HCT116 (cell line): ENCODE measurements around the gene DNAJB9. TPM values are rescaled to one million over a fixed set of nuclear protein-coding genes. Genes with fewer than 3 reads are reported as not detected.

Experiments used
- ATAC-seq: fragments of 200-7000 bp; cut with Tn5 transposase; 2 replicates; pipeline ENCODE4 v1.9.1; 2020; ENCODE audit warnings: mild to moderate bottlenecking, moderate library complexity
- BruUV-seq: library from RNA; stranded (reverse); fragments of 400-500 nt; replicated peaks from 2 replicates; lab custom pipeline; 2021; lab: Mats Ljungman, UMichigan
- CTCF ChIA-PET: fragments of 300-600 bp; sonication (Branson Sonifier 250); formaldehyde crosslinking; loops from one replicate; lab custom pipeline; 2021; ENCODE audit warnings: antibody characterized with exemption; lab: Charles Lee
- POLR2A ChIA-PET: fragments of 300-600, 350-600 bp; sonication (Branson Sonifier 250); formaldehyde crosslinking; loops from one replicate; lab custom pipeline; 2021; ENCODE audit warnings: antibody characterized with exemption; lab: Charles Lee
- RAD21 ChIA-PET, 2 experiments: fragments of 300-600 bp; sonication (Branson Sonifier 250); formaldehyde crosslinking; loops; one replicate each; lab custom pipeline; 2023; ENCODE audit warnings: low total read pairs in 2 of 2; ENCODE audit not compliant: uncharacterized antibody in 2 of 2, unreplicated experiment in 2 of 2, low non-redundant PET in 1 of 2; lab: Charles Lee
- DNase-seq: peaks from one replicate; pipeline ENCODE4 v3.0.0-alpha.2; 2010; ENCODE audit warnings: low read depth, low spot score
- H2AFZ ChIP-seq: fragments of 200-600 bp; shearing (Covaris generic), sonication (generic); 2 replicates; pipeline ENCODE4 v1.6.1; 2017; ENCODE audit warnings: low read depth, mixed run types, mixed read lengths, antibody characterized with exemption, low read length; ENCODE audit not compliant: poor library complexity, severe bottlenecking
- H3K27ac ChIP-seq: 2 replicates; pipeline ENCODE4 v1.5.1; 2012; ENCODE audit warnings: low read depth, low read length
- H3K27me3 ChIP-seq: fragments of 200-600 bp; sonication (generic); 2 replicates; pipeline ENCODE4 v1.6.1; 2016; ENCODE audit warnings: mixed run types, low read length, mixed read lengths; ENCODE audit not compliant: insufficient read depth
- H3K36me3 ChIP-seq, 2 experiments: fragments of 200-500 bp in 1 of 2; fragments of 200-600 bp in 1 of 2; sonication (Bioruptor generic) in 1 of 2; sonication (generic) in 1 of 2; 2 replicates each; pipeline versions ENCODE4 v1.5.1 to v1.6.1; 2014 to 2016; ENCODE audit warnings: low read length in 2 of 2, inconsistent platforms in 1 of 2, mixed read lengths in 1 of 2, mixed run types in 1 of 2; ENCODE audit not compliant: insufficient read depth in 2 of 2, control insufficient read depth in 1 of 2
- H3K4me1 ChIP-seq, 2 experiments: fragments of 200-600 bp in 1 of 2; sonication (generic) in 1 of 2; 2 replicates each; pipeline versions ENCODE4 v1.5.1 to v1.6.1; 2012 to 2017; ENCODE audit warnings: low read length in 2 of 2, inconsistent platforms in 1 of 2, mild to moderate bottlenecking in 1 of 2, mixed read lengths in 1 of 2, mixed run types in 1 of 2, moderate library complexity in 1 of 2; ENCODE audit not compliant: insufficient read depth in 2 of 2, control insufficient read depth in 1 of 2
- H3K4me2 ChIP-seq: fragments of 200-600 bp; sonication (generic); 2 replicates; pipeline ENCODE4 v1.6.1; 2017; ENCODE audit warnings: mixed run types, low read length, mixed read lengths
- H3K4me3 ChIP-seq, 2 experiments: fragments of 200-600 bp in 1 of 2; sonication (generic) in 1 of 2; replicated peaks in 1 of 2; 2 replicates each; pipeline ENCODE4 v1.5.1; 2011 to 2016; ENCODE audit warnings: low read length in 2 of 2, control low read depth in 1 of 2, low read depth in 1 of 2, mild to moderate bottlenecking in 1 of 2, mixed read lengths in 1 of 2, mixed run types in 1 of 2
- H3K79me2 ChIP-seq: fragments of 200-600 bp; sonication (generic); 2 replicates; pipeline ENCODE4 v1.6.1; 2017; ENCODE audit warnings: mild to moderate bottlenecking, mixed run types, low read length, moderate library complexity, mixed read lengths; ENCODE audit not compliant: insufficient read depth
- H3K9ac ChIP-seq: fragments of 200-600 bp; sonication (generic); 2 replicates; pipeline ENCODE4 v1.6.1; 2016; ENCODE audit warnings: low read length, mixed read lengths
- H3K9me2 ChIP-seq: fragments of 200-600 bp; sonication (generic), shearing (Covaris generic); 2 replicates; pipeline ENCODE4 v1.6.1; 2017; ENCODE audit warnings: mixed run types, mild to moderate bottlenecking, moderate library complexity; ENCODE audit not compliant: insufficient read depth
- H3K9me3 ChIP-seq, 2 experiments: fragments of 200-500 bp in 1 of 2; fragments of 200-600 bp in 1 of 2; sonication (Bioruptor generic) in 1 of 2; sonication (generic) in 1 of 2; 2 replicates each; pipeline ENCODE4 v1.6.1; 2014 to 2017; ENCODE audit warnings: low read length in 2 of 2, mixed read lengths in 2 of 2, inconsistent platforms in 1 of 2, low read depth in 1 of 2, mild to moderate bottlenecking in 1 of 2, mixed run types in 1 of 2, moderate library complexity in 1 of 2; ENCODE audit not compliant: control insufficient read depth in 1 of 2, insufficient read depth in 1 of 2
- H4K20me1 ChIP-seq: fragments of 200-600 bp; sonication (generic), shearing (Covaris generic); 2 replicates; pipeline ENCODE4 v1.6.1; 2017; ENCODE audit warnings: mixed run types, mild to moderate bottlenecking, moderate library complexity; ENCODE audit not compliant: insufficient read depth
- CBX3 ChIP-seq: IDR thresholded peaks from 2 replicates; pipeline ENCODE4 v1.6.1; 2012; ENCODE audit warnings: low read depth
- CEBPB ChIP-seq: IDR thresholded peaks from 2 replicates; pipeline ENCODE4 v1.6.1; 2012; ENCODE audit warnings: low read depth
- EGR1 ChIP-seq: IDR thresholded peaks from 2 replicates; pipeline ENCODE4 v1.6.1; 2012; ENCODE audit warnings: low read depth
- ELF1 ChIP-seq: IDR thresholded peaks from 2 replicates; pipeline ENCODE4 v1.6.1; 2012; ENCODE audit warnings: low read depth, borderline replicate concordance
- EZH2phosphoT487 ChIP-seq: fragments of 200-600 bp; IDR thresholded peaks from 2 replicates; pipeline ENCODE4 v1.6.1; 2018; ENCODE audit warnings: antibody characterized with exemption, borderline replicate concordance
- FOSL1 ChIP-seq: IDR thresholded peaks from 2 replicates; pipeline ENCODE4 v1.6.1; 2012; ENCODE audit warnings: low read depth
- POLR2A ChIP-seq: IDR thresholded peaks from 2 replicates; pipeline ENCODE4 v1.7.0; 2011; ENCODE audit warnings: borderline replicate concordance; ENCODE audit not compliant: insufficient read depth, insufficient read length; ENCODE audit errors: extremely low read depth
- POLR2AphosphoS5 ChIP-seq: IDR thresholded peaks from 2 replicates; pipeline ENCODE4 v1.6.1; 2011; ENCODE audit warnings: mild to moderate bottlenecking, low read depth, low read length, moderate library complexity
- SIN3A ChIP-seq: IDR thresholded peaks from 2 replicates; pipeline ENCODE4 v1.6.1; 2012; ENCODE audit warnings: low read depth
- SP1 ChIP-seq: IDR thresholded peaks from 2 replicates; pipeline ENCODE4 v1.6.1; 2012; ENCODE audit warnings: low read depth
- YY1 ChIP-seq: IDR thresholded peaks from 2 replicates; pipeline ENCODE4 v1.6.1; 2011; ENCODE audit warnings: low read length, low read depth, moderate library complexity, mild to moderate bottlenecking; ENCODE audit not compliant: insufficient replicate concordance; ENCODE audit errors: extremely low read depth
- intact Hi-C: fragments of 100-400 bp; cut with micrococcal nuclease; formaldehyde crosslinking; loops from 2 replicates; pipeline ENCODE4 v1.10.0; 2022
- total RNA-seq: library from RNA; stranded (reverse); gene quantifications from one replicate; pipeline ENCODE4 v1.2.1, GENCODE V29; 2021; ENCODE audit not compliant: unreplicated experiment

The DNAJB9 gene
- total RNA-seq, 1 experiment from 2014 or later, result 10.1 TPM

GRCh38 chr7:108565987-108566386 lies 3.7 kb upstream of the DNAJB9 start:
- BruUV-seq, result no TSS peak
- H3K4me2 ChIP-seq, result no peak overlapping the region
- H2AFZ ChIP-seq, result no peak overlapping the region
- peaks cover 5 to 11% of the 10 kb centered on the region in 2 experiments; a peak in 3 of 4 replicates for H3K4me1 ChIP-seq
- H3K4me3 ChIP-seq, result no peak overlapping the region
- intact Hi-C loops, result loop anchor here (5.0 kb wide), 1 partner anchor 39 kb away; the partner anchor contains the start of gene PNPLA8
- peaks cover 47% of the 10 kb centered on the region for H3K79me2 ChIP-seq
- TF ChIP-seq POLR2A (no peak), FOSL1 (no peak)
- DNase-seq, result no peak
- H4K20me1 ChIP-seq, result no peaks in the 10 kb centered on the region
- H3K27me3 ChIP-seq, result no peaks in the 10 kb centered on the region
- ChIA-PET CTCF (no interaction called here), POLR2A (no interaction called here), RAD21 (no interaction called here)
- no peak for ATAC-seq
- H3K9me3 ChIP-seq, result no peaks in the 10 kb centered on the region
- H3K27ac ChIP-seq, result no peak overlapping the region
- no peaks in the 10 kb centered on the region for H3K9me2 ChIP-seq
- peaks cover 0 to 7% of the 10 kb centered on the region in 2 experiments; a peak in 1 of 4 replicates for H3K36me3 ChIP-seq
- H3K9ac ChIP-seq, result no peak overlapping the region

GRCh38 chr7:108568801-108569380 lies 783 bp upstream of the DNAJB9 start:
- BruUV-seq, result TSS peak; percentile 53
- peaks cover 8 to 14% of the 10 kb centered on the region in 2 experiments; a peak in 3 of 4 replicates for H3K36me3 ChIP-seq

More at GRCh38 chr7:108568801-108569380, 783 bp upstream of the DNAJB9 start:
- Histone ChIP-seq H3K27ac (peak overlapping the region; percentile 75), H3K4me3 (peak overlapping the region; percentile 81 to 90), H3K9ac (peak overlapping the region; percentile 86), H3K9me2 (no peaks in the 10 kb centered on the region), H3K9me3 (no peaks in the 10 kb centered on the region), H3K27me3 (no peaks in the 10 kb centered on the region), H3K4me1 (peaks cover 8 to 12% of the 10 kb centered on the region in 2 experiments), H3K79me2 (peaks cover 56% of the 10 kb centered on the region)
- no peak for DNase-seq
- no peak for TF ChIP-seq ELF1
- no peak for TF ChIP-seq POLR2A
- no peak for TF ChIP-seq CBX3
- TF ChIP-seq SP1, result no peak
- TF ChIP-seq FOSL1, result no peak
- TF ChIP-seq EZH2phosphoT487, result no peak
- no peak for TF ChIP-seq SIN3A
- TF ChIP-seq YY1, result no peak
- TF ChIP-seq CEBPB, result no peak
- TF ChIP-seq POLR2AphosphoS5, result no peak
- TF ChIP-seq EGR1, result no peak
- TF ChIP-seq, all 23 proteins: peak for 0
- ChIA-PET RAD21 (no interaction called here), CTCF (no interaction called here), POLR2A (interaction anchor here (2.0 kb wide), 1 partner anchor 43 kb away, joined by 9 read pairs; the partner anchor contains the start of gene PNPLA8)
- Histone ChIP-seq H3K4me2 (peak overlapping the region; percentile 92), H2AFZ (no peak overlapping the region), H4K20me1 (no peaks in the 10 kb centered on the region)
- no peak for ATAC-seq
- intact Hi-C loops, result loop anchor here (5.0 kb wide), 1 partner anchor 42 kb away; the partner anchor contains the start of gene PNPLA8
